ENCODE data around the gene ORAI1.
"Not testable (repeated sequence)": the region's sequence is repeated elsewhere in the genome, so short reads cannot be mapped to it uniquely, and the experiment has no call there.

Gene ORAI1

GRCh38 chr12:121678716-121679300 is 52.5 kb downstream of the ORAI1 start:
- no peak for DNase-seq (ENCODE audit: extremely low spot score)
- POLR2A ChIA-PET: interaction anchor here (1.2 kb wide), 1 partner anchor 51 kb away, joined by 3 read pairs; no protein-coding TSS in a partner anchor
- CTCF ChIA-PET: interaction anchor here (1.0 kb wide), 1 partner anchor 126 kb away, joined by 3 read pairs; no protein-coding TSS in a partner anchor
- TF ChIP-seq ZNF384 (IDR thresholded peaks at IDR 0.05) (no peak), LEF1 (IDR thresholded peaks at IDR 0.05; ENCODE audit: borderline replicate concordance) (no peak), SP1 (IDR thresholded peaks at IDR 0.05) (no peak), NFRKB (IDR thresholded peaks at IDR 0.05) (no peak), FOXM1 (IDR thresholded peaks at IDR 0.05; ENCODE audit: borderline replicate concordance) (no peak), FOXA1 (IDR thresholded peaks at IDR 0.05) (no peak), ARNT (IDR thresholded peaks at IDR 0.05) (no peak), CTBP1 (IDR thresholded peaks at IDR 0.05; ENCODE audit: borderline replicate concordance) (no peak), BHLHE40 (IDR thresholded peaks at IDR 0.05; ENCODE audit: borderline replicate concordance) (no peak), SUZ12 (IDR thresholded peaks at IDR 0.05) (no peak), L3MBTL2 (conservative IDR thresholded peaks at IDR 0.05) (no peak), TARDBP (IDR thresholded peaks at IDR 0.05) (no peak), FOXK2 (IDR thresholded peaks at IDR 0.05) (no peak), ELF4 (IDR thresholded peaks at IDR 0.05) (no peak), HDGF (IDR thresholded peaks at IDR 0.05; ENCODE audit: borderline replicate concordance) (no peak)
- TF ChIP-seq, protein P1, sequence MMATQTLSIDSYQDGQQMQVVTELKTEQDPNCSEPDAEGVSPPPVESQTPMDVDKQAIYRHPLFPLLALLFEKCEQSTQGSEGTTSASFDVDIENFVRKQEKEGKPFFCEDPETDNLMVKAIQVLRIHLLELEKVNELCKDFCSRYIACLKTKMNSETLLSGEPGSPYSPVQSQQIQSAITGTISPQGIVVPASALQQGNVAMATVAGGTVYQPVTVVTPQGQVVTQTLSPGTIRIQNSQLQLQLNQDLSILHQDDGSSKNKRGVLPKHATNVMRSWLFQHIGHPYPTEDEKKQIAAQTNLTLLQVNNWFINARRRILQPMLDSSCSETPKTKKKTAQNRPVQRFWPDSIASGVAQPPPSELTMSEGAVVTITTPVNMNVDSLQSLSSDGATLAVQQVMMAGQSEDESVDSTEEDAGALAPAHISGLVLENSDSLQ (IDR thresholded peaks at IDR 0.05): no peak

- not testable (repeated sequence) for DNase-seq (ENCODE audit: extremely low spot score)
- ChIA-PET POLR2A (interaction anchor here (1.2 kb wide), 1 partner anchor 52 kb away, joined by 3 read pairs; no protein-coding TSS in a partner anchor), CTCF (interaction anchor here (1.0 kb wide), 1 partner anchor 127 kb away, joined by 3 read pairs; no protein-coding TSS in a partner anchor)
Measured at GRCh38 chr12:121679661-121680197, 53.4 kb downstream of the ORAI1 start.

DNA sequence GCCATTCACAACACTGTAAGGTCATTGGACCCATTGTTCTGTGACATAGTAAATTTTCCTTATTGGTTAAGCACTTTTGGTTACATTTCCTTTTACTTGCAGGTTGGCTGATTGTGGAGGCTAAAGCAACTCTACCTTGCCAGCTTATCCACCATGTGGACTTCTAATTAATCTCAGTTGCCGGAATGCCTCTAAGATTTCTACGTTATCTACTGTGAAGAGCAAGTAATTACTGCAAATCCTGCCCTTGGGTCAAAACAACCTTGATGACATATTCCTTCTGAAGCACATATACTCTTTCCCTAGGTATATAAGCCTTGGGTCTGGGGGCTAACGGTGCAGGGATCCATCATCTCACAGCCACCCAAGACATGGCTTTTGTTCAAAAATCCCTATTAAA is 62.6 kb downstream of the ORAI1 start:
- no peak for DNase-seq (ENCODE audit: extremely low spot score)
- TF ChIP-seq CTBP1 (IDR thresholded peaks at IDR 0.05; ENCODE audit: borderline replicate concordance): no peak
- no peak for TF ChIP-seq ZNF384 (IDR thresholded peaks at IDR 0.05)
- TF ChIP-seq ARNT (IDR thresholded peaks at IDR 0.05): no peak
- TF ChIP-seq NFRKB (IDR thresholded peaks at IDR 0.05): no peak
- TF ChIP-seq SP1 (IDR thresholded peaks at IDR 0.05): no peak
- no peak for TF ChIP-seq FOXM1 (IDR thresholded peaks at IDR 0.05; ENCODE audit: borderline replicate concordance)
- no peak for TF ChIP-seq ELF4 (IDR thresholded peaks at IDR 0.05)
- no peak for TF ChIP-seq SUZ12 (IDR thresholded peaks at IDR 0.05)
- no peak for TF ChIP-seq BHLHE40 (IDR thresholded peaks at IDR 0.05; ENCODE audit: borderline replicate concordance)
- no peak for TF ChIP-seq FOXA1 (IDR thresholded peaks at IDR 0.05)
- TF ChIP-seq TARDBP (IDR thresholded peaks at IDR 0.05): no peak
- TF ChIP-seq L3MBTL2 (conservative IDR thresholded peaks at IDR 0.05): no peak
- TF ChIP-seq, protein P1 (IDR thresholded peaks at IDR 0.05): no peak
- TF ChIP-seq FOXK2 (IDR thresholded peaks at IDR 0.05): no peak
- no peak for TF ChIP-seq HDGF (IDR thresholded peaks at IDR 0.05; ENCODE audit: borderline replicate concordance)
- TF ChIP-seq LEF1 (IDR thresholded peaks at IDR 0.05; ENCODE audit: borderline replicate concordance): no peak
- ChIA-PET POLR2A (no interaction called here), CTCF (interaction anchor here (1.6 kb wide), 1 partner anchor 105 kb away, joined by 4 read pairs; the partner anchor contains the start of gene RHOF)

- ChIA-PET CTCF (interaction anchor here (1.6 kb wide), 1 partner anchor 104 kb away, joined by 4 read pairs; the partner anchor contains the start of gene RHOF), POLR2A (no interaction called here)
- DNase-seq (ENCODE audit: extremely low spot score): no peak
- TF ChIP-seq FOXM1 (IDR thresholded peaks at IDR 0.05; ENCODE audit: borderline replicate concordance) (no peak), HDGF (IDR thresholded peaks at IDR 0.05; ENCODE audit: borderline replicate concordance) (no peak), FOXA1 (IDR thresholded peaks at IDR 0.05) (no peak), NFRKB (IDR thresholded peaks at IDR 0.05) (no peak), SUZ12 (IDR thresholded peaks at IDR 0.05) (no peak), TARDBP (IDR thresholded peaks at IDR 0.05) (no peak), ARNT (IDR thresholded peaks at IDR 0.05) (no peak), L3MBTL2 (conservative IDR thresholded peaks at IDR 0.05) (no peak), SP1 (IDR thresholded peaks at IDR 0.05) (no peak), ZNF384 (IDR thresholded peaks at IDR 0.05) (no peak), CTBP1 (IDR thresholded peaks at IDR 0.05; ENCODE audit: borderline replicate concordance) (no peak), FOXK2 (IDR thresholded peaks at IDR 0.05) (no peak), LEF1 (IDR thresholded peaks at IDR 0.05; ENCODE audit: borderline replicate concordance) (no peak), BHLHE40 (IDR thresholded peaks at IDR 0.05; ENCODE audit: borderline replicate concordance) (no peak), ELF4 (IDR thresholded peaks at IDR 0.05) (no peak)
- TF ChIP-seq, protein P1 (IDR thresholded peaks at IDR 0.05): no peak
Measured at GRCh38 chr12:121689430-121689829, 63.1 kb downstream of the ORAI1 start.

Measured in HEK293T (cell line).